Measurements from ENCODE around the gene TICRR.

Gene TICRR

DNA sequence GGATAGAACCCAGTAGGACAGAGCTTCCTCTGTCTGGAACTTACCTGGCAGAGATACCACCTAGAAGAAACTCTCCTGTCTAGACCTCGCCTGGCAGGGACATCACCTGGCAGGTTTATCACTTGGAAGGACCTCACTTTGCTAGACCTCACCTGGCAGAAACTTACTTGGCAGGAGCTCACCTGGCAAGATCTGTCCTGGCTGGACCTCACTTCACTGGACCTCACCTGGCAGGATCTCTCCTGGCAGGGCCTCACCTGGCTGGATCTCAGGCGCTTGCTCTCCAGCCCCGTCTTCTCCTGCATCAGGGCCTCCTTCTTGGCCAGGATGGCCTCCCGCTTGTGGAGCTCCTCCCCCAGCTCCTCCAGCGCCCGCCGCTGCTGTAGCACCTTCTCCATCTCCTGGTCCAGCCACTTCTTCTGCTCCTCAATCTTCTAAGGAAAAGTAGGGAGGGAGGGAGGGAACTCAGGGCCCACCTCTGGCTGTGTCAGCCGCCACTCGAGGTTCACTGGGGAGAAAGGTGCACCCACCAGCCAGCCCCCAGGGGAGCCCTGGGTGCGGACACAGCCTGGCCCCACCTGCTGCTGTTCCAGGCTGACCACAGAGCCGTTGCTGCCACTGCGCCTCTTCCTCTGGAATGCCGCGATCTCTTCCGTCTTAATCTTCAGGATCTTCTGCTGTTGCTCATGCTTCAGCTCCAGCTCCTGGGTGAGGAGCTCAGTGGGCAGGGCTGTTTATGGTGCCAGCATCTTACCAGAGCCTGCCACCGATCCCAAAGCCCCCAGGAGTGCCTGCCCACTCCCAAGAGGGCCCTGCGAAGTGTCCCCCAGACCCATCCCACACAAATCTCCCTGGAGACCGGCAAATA is 57.5 kb downstream of the TICRR start:
- TF ChIP-seq TCF12 (IDR thresholded peaks at IDR 0.05; ENCODE audit: low read depth) (no peak), RAD21 (IDR thresholded peaks at IDR 0.05; ENCODE audit: low read depth) (no peak), TAF1 (IDR thresholded peaks at IDR 0.05; ENCODE audit: low read depth) (no peak), NFIC (IDR thresholded peaks at IDR 0.05) (no peak), YY1 (IDR thresholded peaks at IDR 0.05; ENCODE audit: low read depth) (no peak), FOXM1 (IDR thresholded peaks at IDR 0.05; ENCODE audit: borderline replicate concordance, low read depth) (no peak), CREB1 (IDR thresholded peaks at IDR 0.05; ENCODE audit: low read depth) (no peak), ZBTB7A (IDR thresholded peaks at IDR 0.05; ENCODE audit: low read depth) (no peak), EGR1 (IDR thresholded peaks at IDR 0.05) (no peak), TEAD4 (IDR thresholded peaks at IDR 0.05) (no peak), EP300 (IDR thresholded peaks at IDR 0.05; ENCODE audit: borderline replicate concordance) (no peak), CEBPB (IDR thresholded peaks at IDR 0.05) (no peak)
- TF ChIP-seq, protein P1, sequence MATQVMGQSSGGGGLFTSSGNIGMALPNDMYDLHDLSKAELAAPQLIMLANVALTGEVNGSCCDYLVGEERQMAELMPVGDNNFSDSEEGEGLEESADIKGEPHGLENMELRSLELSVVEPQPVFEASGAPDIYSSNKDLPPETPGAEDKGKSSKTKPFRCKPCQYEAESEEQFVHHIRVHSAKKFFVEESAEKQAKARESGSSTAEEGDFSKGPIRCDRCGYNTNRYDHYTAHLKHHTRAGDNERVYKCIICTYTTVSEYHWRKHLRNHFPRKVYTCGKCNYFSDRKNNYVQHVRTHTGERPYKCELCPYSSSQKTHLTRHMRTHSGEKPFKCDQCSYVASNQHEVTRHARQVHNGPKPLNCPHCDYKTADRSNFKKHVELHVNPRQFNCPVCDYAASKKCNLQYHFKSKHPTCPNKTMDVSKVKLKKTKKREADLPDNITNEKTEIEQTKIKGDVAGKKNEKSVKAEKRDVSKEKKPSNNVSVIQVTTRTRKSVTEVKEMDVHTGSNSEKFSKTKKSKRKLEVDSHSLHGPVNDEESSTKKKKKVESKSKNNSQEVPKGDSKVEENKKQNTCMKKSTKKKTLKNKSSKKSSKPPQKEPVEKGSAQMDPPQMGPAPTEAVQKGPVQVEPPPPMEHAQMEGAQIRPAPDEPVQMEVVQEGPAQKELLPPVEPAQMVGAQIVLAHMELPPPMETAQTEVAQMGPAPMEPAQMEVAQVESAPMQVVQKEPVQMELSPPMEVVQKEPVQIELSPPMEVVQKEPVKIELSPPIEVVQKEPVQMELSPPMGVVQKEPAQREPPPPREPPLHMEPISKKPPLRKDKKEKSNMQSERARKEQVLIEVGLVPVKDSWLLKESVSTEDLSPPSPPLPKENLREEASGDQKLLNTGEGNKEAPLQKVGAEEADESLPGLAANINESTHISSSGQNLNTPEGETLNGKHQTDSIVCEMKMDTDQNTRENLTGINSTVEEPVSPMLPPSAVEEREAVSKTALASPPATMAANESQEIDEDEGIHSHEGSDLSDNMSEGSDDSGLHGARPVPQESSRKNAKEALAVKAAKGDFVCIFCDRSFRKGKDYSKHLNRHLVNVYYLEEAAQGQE (IDR thresholded peaks at IDR 0.05; ENCODE audit: low read depth): no peak
- TF ChIP-seq, protein P2, sequence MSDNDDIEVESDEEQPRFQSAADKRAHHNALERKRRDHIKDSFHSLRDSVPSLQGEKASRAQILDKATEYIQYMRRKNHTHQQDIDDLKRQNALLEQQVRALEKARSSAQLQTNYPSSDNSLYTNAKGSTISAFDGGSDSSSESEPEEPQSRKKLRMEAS (IDR thresholded peaks at IDR 0.05): no peak
- TF ChIP-seq, protein P3, sequence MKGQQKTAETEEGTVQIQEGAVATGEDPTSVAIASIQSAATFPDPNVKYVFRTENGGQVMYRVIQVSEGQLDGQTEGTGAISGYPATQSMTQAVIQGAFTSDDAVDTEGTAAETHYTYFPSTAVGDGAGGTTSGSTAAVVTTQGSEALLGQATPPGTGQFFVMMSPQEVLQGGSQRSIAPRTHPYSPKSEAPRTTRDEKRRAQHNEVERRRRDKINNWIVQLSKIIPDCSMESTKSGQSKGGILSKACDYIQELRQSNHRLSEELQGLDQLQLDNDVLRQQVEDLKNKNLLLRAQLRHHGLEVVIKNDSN (IDR thresholded peaks at IDR 0.05): no peak

DNA sequence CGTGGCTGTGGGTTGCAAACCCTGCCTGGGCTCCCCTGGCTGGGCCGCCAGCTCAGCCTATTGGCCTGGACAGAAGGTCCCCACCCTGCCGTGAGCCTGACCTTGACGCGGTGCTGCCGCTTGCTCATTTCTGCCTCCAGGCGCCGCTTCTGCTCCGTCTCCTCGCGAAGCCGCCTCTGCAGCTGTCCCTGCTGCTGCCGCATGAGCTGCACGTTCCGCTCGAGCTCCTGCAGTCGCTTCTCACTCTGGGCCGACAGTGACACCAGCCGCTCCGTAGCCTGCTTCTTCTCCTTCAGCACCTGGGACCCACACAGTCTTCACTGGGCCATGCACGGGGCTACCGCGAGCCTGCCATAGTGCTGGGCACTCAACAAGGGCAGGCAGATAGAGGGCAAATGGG is 58.3 kb downstream of the TICRR start:
- TF ChIP-seq EP300 (IDR thresholded peaks at IDR 0.05; ENCODE audit: borderline replicate concordance): no peak
- no peak for TF ChIP-seq NFIC (IDR thresholded peaks at IDR 0.05)
- no peak for TF ChIP-seq RAD21 (IDR thresholded peaks at IDR 0.05; ENCODE audit: low read depth)
- no peak for TF ChIP-seq TAF1 (IDR thresholded peaks at IDR 0.05; ENCODE audit: low read depth)
- TF ChIP-seq YY1 (IDR thresholded peaks at IDR 0.05; ENCODE audit: low read depth): no peak
- TF ChIP-seq TEAD4 (IDR thresholded peaks at IDR 0.05): no peak
- no peak for TF ChIP-seq TCF12 (IDR thresholded peaks at IDR 0.05; ENCODE audit: low read depth)
- TF ChIP-seq, protein P2 (IDR thresholded peaks at IDR 0.05): no peak
- TF ChIP-seq, protein P3 (IDR thresholded peaks at IDR 0.05): no peak

DNA sequence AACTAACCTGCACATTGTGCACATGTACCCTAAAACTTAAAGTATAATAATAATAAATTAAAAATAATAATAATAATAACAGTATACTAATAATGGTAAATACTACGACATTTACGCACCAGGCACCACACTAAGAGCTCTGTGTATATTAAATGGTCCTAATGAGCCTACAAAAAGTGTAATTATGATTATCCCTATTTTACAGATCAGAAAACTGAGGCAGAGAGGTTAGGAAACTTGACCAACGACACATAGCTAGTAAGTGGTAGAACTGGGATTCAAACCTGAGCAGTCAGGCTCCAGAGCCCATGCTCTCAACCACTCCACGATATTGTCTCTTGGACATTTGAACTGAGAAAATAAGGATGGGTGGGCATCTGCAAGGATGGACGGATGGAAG is 65.0 kb downstream of the TICRR start:
- no peak for TF ChIP-seq TEAD4 (IDR thresholded peaks at IDR 0.05)
- no peak for TF ChIP-seq NFIC (IDR thresholded peaks at IDR 0.05)
- no peak for TF ChIP-seq RAD21 (IDR thresholded peaks at IDR 0.05; ENCODE audit: low read depth)
- TF ChIP-seq TAF1 (IDR thresholded peaks at IDR 0.05; ENCODE audit: low read depth): no peak
- TF ChIP-seq CEBPB (IDR thresholded peaks at IDR 0.05): no peak
- no peak for TF ChIP-seq FOXM1 (IDR thresholded peaks at IDR 0.05; ENCODE audit: borderline replicate concordance, low read depth)
- no peak for TF ChIP-seq CREB1 (IDR thresholded peaks at IDR 0.05; ENCODE audit: low read depth)
- TF ChIP-seq, protein P1 (IDR thresholded peaks at IDR 0.05; ENCODE audit: low read depth): no peak
- TF ChIP-seq, protein P3 (IDR thresholded peaks at IDR 0.05): no peak
- no peak for TF ChIP-seq YY1 (IDR thresholded peaks at IDR 0.05; ENCODE audit: low read depth)
- no peak for TF ChIP-seq EP300 (IDR thresholded peaks at IDR 0.05; ENCODE audit: borderline replicate concordance)
- TF ChIP-seq EGR1 (IDR thresholded peaks at IDR 0.05): no peak
- no peak for TF ChIP-seq TCF12 (IDR thresholded peaks at IDR 0.05; ENCODE audit: low read depth)

DNA sequence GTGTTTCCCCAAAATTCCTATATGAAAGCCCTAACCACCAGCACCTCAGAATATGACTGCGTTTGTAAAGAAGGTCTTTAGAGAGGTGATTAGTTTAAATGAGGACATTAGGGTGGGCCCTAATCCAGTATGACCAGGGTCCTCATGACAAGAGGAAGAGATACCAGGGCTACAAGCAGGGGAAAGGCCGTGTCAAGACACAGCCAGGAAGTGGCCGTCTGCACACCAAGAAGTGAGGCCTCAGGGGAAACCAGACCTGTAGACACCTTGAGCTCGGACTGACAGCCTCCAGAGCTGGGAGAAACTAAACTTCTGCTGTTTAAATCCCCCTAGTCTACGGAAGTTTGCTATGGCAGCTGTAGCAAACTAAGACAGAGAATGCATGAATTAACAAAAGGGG is 65.8 kb downstream of the TICRR start:
- TF ChIP-seq, protein P2 (IDR thresholded peaks at IDR 0.05): no peak
- TF ChIP-seq ZBTB7A (IDR thresholded peaks at IDR 0.05; ENCODE audit: low read depth) (no peak), EGR1 (IDR thresholded peaks at IDR 0.05) (no peak), RAD21 (IDR thresholded peaks at IDR 0.05; ENCODE audit: low read depth) (no peak), TCF12 (IDR thresholded peaks at IDR 0.05; ENCODE audit: low read depth) (no peak), YY1 (IDR thresholded peaks at IDR 0.05; ENCODE audit: low read depth) (no peak), CREB1 (IDR thresholded peaks at IDR 0.05; ENCODE audit: low read depth) (no peak), NFIC (IDR thresholded peaks at IDR 0.05) (no peak), CEBPB (IDR thresholded peaks at IDR 0.05) (no peak), TAF1 (IDR thresholded peaks at IDR 0.05; ENCODE audit: low read depth) (no peak), EP300 (IDR thresholded peaks at IDR 0.05; ENCODE audit: borderline replicate concordance) (no peak)
- TF ChIP-seq, protein P3 (IDR thresholded peaks at IDR 0.05): no peak
- TF ChIP-seq, protein P1 (IDR thresholded peaks at IDR 0.05; ENCODE audit: low read depth): no peak
